GM13977 (cell line): ENCODE measurements around the gene TUB.

ENCODE experiments used
- DNase-seq: peaks from one replicate; pipeline ENCODE4 v3.0.0; 2012; ENCODE audit warnings: low spot score
- CTCF ChIP-seq: IDR thresholded peaks from 2 replicates; pipeline ENCODE4 v1.5.1; 2012; ENCODE audit warnings: mild to moderate bottlenecking, control low read depth; ENCODE audit not compliant: insufficient read depth; ENCODE audit errors: extremely low read depth, missing control alignments
- in situ Hi-C: fragments of 300-500 bp; cut with MboI; formaldehyde crosslinking; loops from one replicate; pipeline ENCODE4 v1.12.0; 2022; ENCODE audit warnings: low sequenced_read_pairs, low pct_unique_long_range_greater_than_20kb, mixed read lengths, inconsistent platforms; ENCODE audit not compliant: unreplicated experiment

Gene TUB

GRCh38 chr11:8038811-8039529 lies 42.0 kb upstream of the TUB start:
- TF ChIP-seq CTCF = no peak
- DNase-seq = no peak
- in situ Hi-C loops = no loop called here

- no peak for DNase-seq
- in situ Hi-C loops = no loop called here
- no peak for TF ChIP-seq CTCF
Measured at GRCh38 chr11:8039530-8040260, 41.3 kb upstream of the TUB start.

- TF ChIP-seq CTCF = no peak
- DNase-seq = no peak
- in situ Hi-C loops = no loop called here
Measured at GRCh38 chr11:8040261-8040920, 40.6 kb upstream of the TUB start.

GRCh38 chr11:8040921-8041285 lies 40.1 kb upstream of the TUB start:
- no peak for TF ChIP-seq CTCF
- no peak for DNase-seq
- in situ Hi-C loops = no loop called here

- in situ Hi-C loops = no loop called here
- no peak for TF ChIP-seq CTCF
- DNase-seq = no peak
Measured at GRCh38 chr11:8041576-8041975, 39.4 kb upstream of the TUB start.

GRCh38 chr11:8043756-8044155 lies 37.3 kb upstream of the TUB start:
- no peak for DNase-seq
- TF ChIP-seq CTCF = no peak
- in situ Hi-C loops = no loop called here
